Caco-2 (cell line): ENCODE results near the gene UBN2. TPM values are rescaled to one million over a fixed set of nuclear protein-coding genes. Genes with fewer than 3 reads are reported as not detected.

Experiments used
- BruUV-seq: library from RNA; stranded (reverse); fragments of 400-500 nt; replicated peaks from 2 replicates; lab custom pipeline; 2021; lab: Mats Ljungman, UMichigan
- CTCF ChIA-PET: fragments of 300-600 bp; sonication (Branson Sonifier 250); formaldehyde crosslinking; loops from one replicate; lab custom pipeline; 2022; ENCODE audit warnings: antibody characterized with exemption; lab: Charles Lee
- POLR2A ChIA-PET: fragments of 300-600 bp; sonication (Branson Sonifier 250); formaldehyde crosslinking; loops from one replicate; lab custom pipeline; 2022; ENCODE audit warnings: antibody characterized with exemption; lab: Charles Lee
- DNase-seq, 2 experiments: peaks; one replicate each; pipeline versions ENCODE4 v3.0.0 to v3.0.0-alpha.2; 2020 to 2022
- H3K27me3 ChIP-seq: replicated peaks from 2 replicates; pipeline ENCODE4 v1.6.0; 2011; ENCODE audit warnings: low read length; ENCODE audit not compliant: control insufficient read depth, insufficient read depth
- H3K36me3 ChIP-seq: 2 replicates; pipeline ENCODE4 v1.5.1; 2011; ENCODE audit warnings: low read length; ENCODE audit not compliant: control insufficient read depth, insufficient read depth
- H3K4me1 ChIP-seq: fragments of 250-450 bp; sonication (Bioruptor Pico); 2 replicates; pipeline ENCODE4 v1.5.1; 2020; ENCODE audit warnings: mild to moderate bottlenecking
- H3K4me3 ChIP-seq: 2 replicates; pipeline ENCODE4 v1.5.1; 2011; ENCODE audit warnings: low read depth, mild to moderate bottlenecking, control low read depth, low read length
- H3K9me3 ChIP-seq: fragments of 250-450 bp; sonication (Bioruptor Pico); 2 replicates; pipeline ENCODE4 v1.5.1; 2020; ENCODE audit warnings: mild to moderate bottlenecking, moderate library complexity
- H3K27ac Mint-ChIP-seq: one replicate; pipeline ENCODE4 v1.8.0; 2022; ENCODE audit warnings: mixed read lengths; ENCODE audit not compliant: unreplicated experiment
- H3K27me3 Mint-ChIP-seq: one replicate; pipeline ENCODE4 v1.8.0; 2022; ENCODE audit warnings: mixed read lengths; ENCODE audit not compliant: insufficient read depth, unreplicated experiment
- H3K36me3 Mint-ChIP-seq: one replicate; pipeline ENCODE4 v1.8.0; 2022; ENCODE audit warnings: mild to moderate bottlenecking, mixed read lengths; ENCODE audit not compliant: insufficient read depth, unreplicated experiment
- H3K4me1 Mint-ChIP-seq: one replicate; pipeline ENCODE4 v1.8.0; 2022; ENCODE audit warnings: low read depth, mixed read lengths; ENCODE audit not compliant: unreplicated experiment
- H3K4me3 Mint-ChIP-seq: one replicate; pipeline ENCODE4 v1.8.0; 2022; ENCODE audit warnings: mild to moderate bottlenecking, moderate library complexity, mixed read lengths; ENCODE audit not compliant: unreplicated experiment
- H3K9me3 Mint-ChIP-seq: one replicate; pipeline ENCODE4 v1.8.0; 2022; ENCODE audit warnings: mixed read lengths; ENCODE audit not compliant: unreplicated experiment
- intact Hi-C: fragments of 100-400 bp; cut with micrococcal nuclease; formaldehyde crosslinking; loops from one replicate; pipeline ENCODE4 v1.10.0; 2022; ENCODE audit not compliant: unreplicated experiment
- total RNA-seq: library from RNA; stranded (reverse); gene quantifications from 2 replicates; pipeline ENCODE4 v1.2.3, GENCODE V29; 2022
- TF ChIP-seq, protein P1 (sequence below), 2 experiments: fragments of 200-600 bp in 1 of 2; IDR thresholded peaks; 1 replicate in 1 of 2; 2 replicates in 1 of 2; pipeline versions ENCODE4 v1.5.1 to v1.8.0; 2011 to 2022; ENCODE audit warnings: antibody characterized with exemption in 1 of 2, control low read depth in 1 of 2, inconsistent platforms in 1 of 2, low read depth in 1 of 2, low read length in 1 of 2, mild to moderate bottlenecking in 1 of 2, moderate library complexity in 1 of 2; ENCODE audit not compliant: insufficient read depth in 1 of 2, severe bottlenecking in 1 of 2, unreplicated experiment in 1 of 2

The UBN2 gene
- total RNA-seq, 1 experiment from 2014 or later = 21.3 TPM

- H3K4me3 ChIP-seq = no peak overlapping the region
- no peaks in the 10 kb centered on the region for H3K36me3 ChIP-seq
- peaks cover 35% of the 10 kb centered on the region for H3K36me3 Mint-ChIP-seq
- no TSS peak for BruUV-seq
- H3K4me1 ChIP-seq = peaks cover 4% of the 10 kb centered on the region; the same call in 1 of the 2 replicates
- CTCF ChIA-PET = no interaction called here
- peak overlapping the region; percentile 100 for H3K27ac Mint-ChIP-seq
- H3K4me1 Mint-ChIP-seq = peaks cover 20% of the 10 kb centered on the region
- intact Hi-C loops = no loop called here
- H3K27me3 ChIP-seq = no peaks in the 10 kb centered on the region
- no peak for DNase-seq
- TF ChIP-seq, protein P1, sequence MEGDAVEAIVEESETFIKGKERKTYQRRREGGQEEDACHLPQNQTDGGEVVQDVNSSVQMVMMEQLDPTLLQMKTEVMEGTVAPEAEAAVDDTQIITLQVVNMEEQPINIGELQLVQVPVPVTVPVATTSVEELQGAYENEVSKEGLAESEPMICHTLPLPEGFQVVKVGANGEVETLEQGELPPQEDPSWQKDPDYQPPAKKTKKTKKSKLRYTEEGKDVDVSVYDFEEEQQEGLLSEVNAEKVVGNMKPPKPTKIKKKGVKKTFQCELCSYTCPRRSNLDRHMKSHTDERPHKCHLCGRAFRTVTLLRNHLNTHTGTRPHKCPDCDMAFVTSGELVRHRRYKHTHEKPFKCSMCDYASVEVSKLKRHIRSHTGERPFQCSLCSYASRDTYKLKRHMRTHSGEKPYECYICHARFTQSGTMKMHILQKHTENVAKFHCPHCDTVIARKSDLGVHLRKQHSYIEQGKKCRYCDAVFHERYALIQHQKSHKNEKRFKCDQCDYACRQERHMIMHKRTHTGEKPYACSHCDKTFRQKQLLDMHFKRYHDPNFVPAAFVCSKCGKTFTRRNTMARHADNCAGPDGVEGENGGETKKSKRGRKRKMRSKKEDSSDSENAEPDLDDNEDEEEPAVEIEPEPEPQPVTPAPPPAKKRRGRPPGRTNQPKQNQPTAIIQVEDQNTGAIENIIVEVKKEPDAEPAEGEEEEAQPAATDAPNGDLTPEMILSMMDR (IDR thresholded peaks at IDR 0.05; ENCODE audit: insufficient read depth in 1 of 2, low read depth in 1 of 2, low read length in 1 of 2, severe bottlenecking in 1 of 2, unreplicated experiment in 1 of 2) = no peak
- H3K4me3 Mint-ChIP-seq = peak overlapping the region; percentile 89
- peaks cover 10% of the 10 kb centered on the region for H3K9me3 Mint-ChIP-seq
- POLR2A ChIA-PET = no interaction called here
- H3K27me3 Mint-ChIP-seq = peaks cover 4% of the 10 kb centered on the region
- H3K9me3 ChIP-seq = no peaks in the 10 kb centered on the region
Measured at GRCh38 chr7:139339025-139339424, 108.0 kb downstream of the UBN2 start.

DNA sequence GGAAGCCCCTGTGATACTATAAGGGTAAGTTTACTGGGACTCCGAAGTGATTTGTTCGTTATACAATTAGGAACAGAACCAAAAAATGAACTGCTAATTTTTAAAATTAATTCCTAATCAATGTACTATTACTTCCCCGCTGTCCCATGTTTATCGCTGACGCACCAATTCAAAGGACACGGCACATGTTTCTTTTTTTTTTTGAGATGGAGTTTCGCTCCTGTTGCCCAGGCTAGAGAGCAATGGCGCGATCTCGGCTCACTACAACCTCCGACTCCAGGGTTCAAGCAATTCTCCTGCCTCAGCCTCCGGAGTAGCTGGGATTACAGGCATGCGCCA is 108.6 kb downstream of the UBN2 start:
- ChIA-PET CTCF (interaction anchor here (0.9 to 1.2 kb wide), 5 partner anchors 11 to 109 kb away, joined by 3 to 13 read pairs (median 3); partner anchors contain the start of gene UBN2), POLR2A (interaction anchor here (1.1 kb wide), 2 partner anchors 42 to 206 kb away, joined by 5 to 8 read pairs; a partner anchor contains a TSS)
- H3K27ac Mint-ChIP-seq = peak overlapping the region; percentile 100
- peaks cover 10% of the 10 kb centered on the region for H3K9me3 Mint-ChIP-seq
- peaks cover 4% of the 10 kb centered on the region; the same call in 1 of the 2 replicates for H3K4me1 ChIP-seq
- H3K4me3 ChIP-seq = peak overlapping the region; percentile 76
- peaks cover 20% of the 10 kb centered on the region for H3K4me1 Mint-ChIP-seq
- peak overlapping the region; percentile 89 for H3K4me3 Mint-ChIP-seq
- BruUV-seq = TSS peak; percentile 40
- H3K36me3 ChIP-seq = no peaks in the 10 kb centered on the region
- intact Hi-C loops = loop anchor here (1.0 to 10.0 kb wide), 8 partner anchors 20 to 1355 kb away; partner anchors contain the start of genes LUC7L2, NDUFB2, UBN2 and ZC3HAV1
- DNase-seq = no peak
- H3K27me3 ChIP-seq = no peaks in the 10 kb centered on the region
- H3K36me3 Mint-ChIP-seq = peaks cover 36% of the 10 kb centered on the region
- TF ChIP-seq, protein P1 (IDR thresholded peaks at IDR 0.05; ENCODE audit: insufficient read depth in 1 of 2, low read depth in 1 of 2, low read length in 1 of 2, severe bottlenecking in 1 of 2, unreplicated experiment in 1 of 2) = no peak
- peaks cover 4% of the 10 kb centered on the region for H3K27me3 Mint-ChIP-seq
- H3K9me3 ChIP-seq = no peaks in the 10 kb centered on the region

GRCh38 chr7:139340037-139340807 is 109.2 kb downstream of the UBN2 start:
- intact Hi-C loops = loop anchor here (1.0 to 10.0 kb wide), 8 partner anchors 19 to 1355 kb away; partner anchors contain the start of genes LUC7L2, NDUFB2, UBN2 and ZC3HAV1
- ChIA-PET POLR2A (interaction anchor here (1.1 kb wide), 2 partner anchors 43 to 207 kb away, joined by 5 to 8 read pairs; a partner anchor contains a TSS), CTCF (interaction anchor here (0.7 to 1.2 kb wide), 7 partner anchors 12 to 207 kb away, joined by 3 to 13 read pairs (median 4); partner anchors contain the start of genes LUC7L2 and UBN2)
- Mint-ChIP-seq H3K27ac (peak overlapping the region; percentile 100), H3K9me3 (peaks cover 10% of the 10 kb centered on the region), H3K4me1 (peaks cover 20% of the 10 kb centered on the region), H3K36me3 (peaks cover 41% of the 10 kb centered on the region), H3K27me3 (peaks cover 4% of the 10 kb centered on the region), H3K4me3 (peak overlapping the region; percentile 89)
- H3K27me3 ChIP-seq = no peaks in the 10 kb centered on the region
- BruUV-seq = no TSS peak
- peak overlapping the region; percentile 76 for H3K4me3 ChIP-seq
- H3K9me3 ChIP-seq = no peaks in the 10 kb centered on the region
- peak; percentile 98 to 100 for DNase-seq
- H3K4me1 ChIP-seq = peaks cover 4% of the 10 kb centered on the region; the same call in 1 of the 2 replicates
- TF ChIP-seq, protein P1 (IDR thresholded peaks at IDR 0.05; ENCODE audit: insufficient read depth in 1 of 2, low read depth in 1 of 2, low read length in 1 of 2, severe bottlenecking in 1 of 2, unreplicated experiment in 1 of 2) = peak; percentile 53 to 90
- H3K36me3 ChIP-seq = no peaks in the 10 kb centered on the region
